ENCODE data around the gene ORM2.

GRCh38 chr9:114343471-114344187 is 14.0 kb downstream of the ORM2 start:
- no peak for TF ChIP-seq POLR2A (IDR thresholded peaks at IDR 0.05; ENCODE audit: low read depth, low read length)
- TF ChIP-seq TAF1 (IDR thresholded peaks at IDR 0.05; ENCODE audit: borderline replicate concordance, low read depth, low read length): no peak
- TF ChIP-seq POLR2AphosphoS5 (IDR thresholded peaks at IDR 0.05; ENCODE audit: low read depth, low read length): no peak
